Type B pancreatic cell (in vitro differentiated cells): ENCODE results near the gene GIPC3. TPM values are rescaled to one million over a fixed set of nuclear protein-coding genes. Genes with fewer than 3 reads are reported as not detected.

Experiments
- DNase-seq: peaks from one replicate; pipeline ENCODE4 v3.0.0; 2021; ENCODE audit warnings: mixed read lengths; ENCODE audit not compliant: unreplicated experiment; ENCODE audit errors: extremely low spot score
- H3K27ac Mint-ChIP-seq: 2 replicates; pipeline ENCODE4 v1.8.0; 2021; ENCODE audit warnings: mild to moderate bottlenecking, mixed read lengths
- H3K27me3 Mint-ChIP-seq: 2 replicates; pipeline ENCODE4 v1.8.0; 2021; ENCODE audit warnings: mixed read lengths
- H3K36me3 Mint-ChIP-seq: 2 replicates; pipeline ENCODE4 v1.8.0; 2021; ENCODE audit warnings: mixed read lengths
- H3K4me1 Mint-ChIP-seq: one replicate; pipeline ENCODE4 v1.8.0; 2021; ENCODE audit warnings: mixed read lengths; ENCODE audit not compliant: unreplicated experiment
- H3K4me3 Mint-ChIP-seq: 2 replicates; pipeline ENCODE4 v1.8.0; 2021; ENCODE audit warnings: mild to moderate bottlenecking, mixed read lengths
- H3K9me3 Mint-ChIP-seq: 2 replicates; pipeline ENCODE4 v1.8.0; 2021; ENCODE audit warnings: mixed read lengths
- total RNA-seq: library from RNA; stranded (reverse); gene quantifications from 2 replicates; pipeline ENCODE4 v1.2.1, GENCODE V29; 2021; ENCODE audit warnings: low replicate concordance
- TF ChIP-seq, protein P1 (sequence below): fragments of 200-600 bp; sonication (generic); conservative IDR thresholded peaks from 2 replicates; pipeline ENCODE4 v1.5.0; 2021; ENCODE audit warnings: antibody characterized with exemption, mild to moderate bottlenecking

Gene GIPC3
- total RNA-seq, 1 donor from 2014 or later, result 0.07 TPM

DNA sequence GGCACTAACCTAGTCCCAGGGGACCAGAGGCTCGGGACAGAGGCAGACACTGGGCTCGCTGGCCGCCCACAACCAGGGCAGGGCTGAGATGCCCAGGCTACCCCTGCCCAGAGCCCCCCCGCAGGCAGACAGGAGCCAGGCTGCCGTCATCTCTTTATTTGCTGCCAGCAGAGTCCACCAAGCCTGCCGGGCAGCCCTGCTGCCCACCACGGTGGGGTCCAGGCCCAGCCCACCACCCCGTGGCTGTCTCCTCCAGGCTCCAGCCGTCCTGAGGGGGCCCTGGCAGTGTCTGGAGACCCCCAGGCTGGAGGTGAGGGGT is 41.3 kb upstream of the GIPC3 start:
- no peaks in the 10 kb centered on the region for H3K27me3 Mint-ChIP-seq
- no peak for DNase-seq
- H3K27ac Mint-ChIP-seq, result no peak overlapping the region
- H3K4me3 Mint-ChIP-seq, result no peak overlapping the region
- no peaks in the 10 kb centered on the region for H3K9me3 Mint-ChIP-seq
- H3K36me3 Mint-ChIP-seq, result no peaks in the 10 kb centered on the region
- TF ChIP-seq, protein P1, sequence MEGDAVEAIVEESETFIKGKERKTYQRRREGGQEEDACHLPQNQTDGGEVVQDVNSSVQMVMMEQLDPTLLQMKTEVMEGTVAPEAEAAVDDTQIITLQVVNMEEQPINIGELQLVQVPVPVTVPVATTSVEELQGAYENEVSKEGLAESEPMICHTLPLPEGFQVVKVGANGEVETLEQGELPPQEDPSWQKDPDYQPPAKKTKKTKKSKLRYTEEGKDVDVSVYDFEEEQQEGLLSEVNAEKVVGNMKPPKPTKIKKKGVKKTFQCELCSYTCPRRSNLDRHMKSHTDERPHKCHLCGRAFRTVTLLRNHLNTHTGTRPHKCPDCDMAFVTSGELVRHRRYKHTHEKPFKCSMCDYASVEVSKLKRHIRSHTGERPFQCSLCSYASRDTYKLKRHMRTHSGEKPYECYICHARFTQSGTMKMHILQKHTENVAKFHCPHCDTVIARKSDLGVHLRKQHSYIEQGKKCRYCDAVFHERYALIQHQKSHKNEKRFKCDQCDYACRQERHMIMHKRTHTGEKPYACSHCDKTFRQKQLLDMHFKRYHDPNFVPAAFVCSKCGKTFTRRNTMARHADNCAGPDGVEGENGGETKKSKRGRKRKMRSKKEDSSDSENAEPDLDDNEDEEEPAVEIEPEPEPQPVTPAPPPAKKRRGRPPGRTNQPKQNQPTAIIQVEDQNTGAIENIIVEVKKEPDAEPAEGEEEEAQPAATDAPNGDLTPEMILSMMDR, result no peak
- H3K4me1 Mint-ChIP-seq, result no peaks in the 10 kb centered on the region

DNA sequence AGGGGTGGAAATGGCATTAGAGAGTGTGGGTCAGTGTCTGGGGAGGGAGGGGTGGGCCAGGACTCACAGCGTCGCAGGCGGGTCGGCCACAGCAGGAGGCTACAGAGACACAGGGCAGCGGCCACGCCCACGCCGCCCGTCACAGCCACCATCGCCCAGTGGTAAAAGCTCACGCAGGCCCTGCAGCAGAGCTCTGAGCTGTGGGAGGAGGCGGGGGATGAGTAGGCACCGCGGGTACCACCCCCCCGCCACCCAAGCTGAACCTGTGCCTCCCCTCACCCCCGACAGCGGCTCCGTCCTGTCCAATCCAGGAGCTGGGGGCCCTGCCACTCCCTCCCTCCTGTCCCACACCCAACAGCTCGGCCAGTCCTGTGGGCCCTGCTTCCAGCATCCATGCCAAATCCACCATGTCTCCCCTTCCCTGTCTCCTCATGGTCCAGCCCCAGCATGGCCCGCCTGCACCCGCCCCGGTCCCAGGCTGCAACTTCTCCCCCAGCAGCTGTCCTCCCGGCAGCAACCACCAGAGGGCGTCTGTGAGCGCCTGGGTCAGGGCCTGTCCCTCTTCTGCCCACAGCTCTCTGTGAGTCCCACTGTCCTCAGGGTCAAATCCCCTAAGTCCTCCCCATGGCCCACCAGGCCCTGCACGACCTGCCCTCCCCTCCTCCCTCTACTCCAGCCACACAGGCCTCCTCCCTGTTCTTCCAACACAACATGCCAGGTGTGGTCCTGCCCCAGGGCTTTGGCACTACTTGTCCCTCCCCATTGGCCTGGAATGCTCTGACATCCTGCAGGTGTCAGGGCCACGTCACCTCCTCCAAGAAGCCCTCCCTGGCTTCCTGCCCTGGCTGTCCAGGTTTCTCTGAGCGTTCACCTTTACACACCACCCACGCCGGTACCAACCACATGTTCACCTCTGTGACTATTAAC is 40.3 kb upstream of the GIPC3 start:
- no peaks in the 10 kb centered on the region for H3K9me3 Mint-ChIP-seq
- no peaks in the 10 kb centered on the region for H3K36me3 Mint-ChIP-seq
- H3K4me1 Mint-ChIP-seq, result no peaks in the 10 kb centered on the region
- peak overlapping the region; percentile 34 for H3K27ac Mint-ChIP-seq
- H3K4me3 Mint-ChIP-seq, result no peak overlapping the region
- H3K27me3 Mint-ChIP-seq, result no peaks in the 10 kb centered on the region
- DNase-seq, result peak; percentile 86
- TF ChIP-seq, protein P1, result peak; percentile 97

DNA sequence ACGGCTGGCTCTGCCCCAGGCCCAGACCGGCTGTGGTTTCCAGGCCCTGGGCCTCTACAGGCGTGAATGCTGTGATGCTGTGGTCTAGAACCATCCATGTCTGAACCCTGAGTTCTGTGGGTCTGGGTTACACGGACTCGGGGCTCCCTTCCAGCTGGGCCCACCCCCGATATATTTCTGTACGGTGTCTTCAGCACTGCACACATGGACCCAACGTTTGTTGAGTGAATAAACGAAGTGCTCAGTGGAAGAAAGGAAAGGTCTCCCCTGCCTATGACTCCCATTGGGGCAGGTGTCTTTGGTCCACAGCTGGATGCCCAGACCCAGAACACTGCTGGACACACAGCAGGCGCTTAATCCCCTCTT is 39.6 kb upstream of the GIPC3 start:
- Mint-ChIP-seq H3K9me3 (no peaks in the 10 kb centered on the region), H3K27me3 (no peaks in the 10 kb centered on the region), H3K4me1 (no peaks in the 10 kb centered on the region), H3K27ac (peak overlapping the region; percentile 34), H3K4me3 (no peak overlapping the region), H3K36me3 (no peaks in the 10 kb centered on the region)
- DNase-seq, result no peak
- TF ChIP-seq, protein P1, result no peak

DNA sequence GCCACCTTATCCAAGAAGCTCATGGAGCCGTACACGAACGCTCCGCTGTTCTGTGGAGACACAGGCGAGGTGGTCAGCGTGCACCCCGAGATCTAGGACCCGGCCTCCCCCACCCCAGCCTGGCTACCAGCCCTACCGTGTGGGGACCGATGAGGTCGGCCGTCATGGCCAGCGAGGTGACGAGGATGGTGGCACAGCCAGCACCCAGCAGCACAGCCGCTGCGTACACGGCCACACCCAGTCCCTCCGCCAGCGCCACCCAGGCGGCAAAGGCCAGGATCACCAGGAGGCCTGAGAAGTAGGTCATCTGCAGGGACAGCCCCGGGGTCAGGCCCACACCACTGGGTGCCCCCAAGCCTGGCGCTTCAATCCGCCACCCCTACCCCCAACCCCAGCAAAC is 39.2 kb upstream of the GIPC3 start:
- Mint-ChIP-seq H3K9me3 (no peaks in the 10 kb centered on the region), H3K4me3 (no peak overlapping the region), H3K4me1 (no peaks in the 10 kb centered on the region), H3K36me3 (no peaks in the 10 kb centered on the region), H3K27me3 (no peaks in the 10 kb centered on the region), H3K27ac (no peak overlapping the region)
- TF ChIP-seq, protein P1, result no peak
- no peak for DNase-seq

DNA sequence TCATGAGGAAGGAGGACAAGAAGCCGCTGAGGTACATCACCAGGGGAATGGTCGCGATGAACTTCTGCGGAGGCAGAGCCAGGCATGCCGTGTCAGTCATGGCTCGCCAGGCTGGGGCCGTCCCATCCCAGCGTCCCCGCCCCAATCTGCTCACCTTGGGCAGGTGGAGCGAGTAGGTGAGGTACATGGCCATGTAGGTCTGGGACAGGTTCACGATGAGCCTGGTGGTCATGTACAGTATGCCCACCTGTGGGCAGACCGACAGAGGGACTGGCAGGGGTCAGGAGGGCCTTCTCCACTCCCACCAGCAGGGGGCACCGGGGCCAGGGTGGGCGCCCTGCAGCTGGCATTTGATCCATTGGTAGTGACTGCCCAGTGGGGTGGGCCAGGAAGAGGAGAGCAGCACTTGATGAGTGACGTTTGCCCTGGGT is 38.0 kb upstream of the GIPC3 start:
- H3K27me3 Mint-ChIP-seq, result no peaks in the 10 kb centered on the region
- DNase-seq, result no peak
- no peak overlapping the region for H3K27ac Mint-ChIP-seq
- H3K4me3 Mint-ChIP-seq, result no peak overlapping the region
- no peaks in the 10 kb centered on the region for H3K4me1 Mint-ChIP-seq
- H3K36me3 Mint-ChIP-seq, result no peaks in the 10 kb centered on the region
- H3K9me3 Mint-ChIP-seq, result no peaks in the 10 kb centered on the region
- TF ChIP-seq, protein P1, result peak; percentile 70
